ENCODE results near the gene CNKSR3.

Gene CNKSR3

GRCh38 chr6:154440422-154441043 is 70.0 kb downstream of the CNKSR3 start:
- Histone ChIP-seq H3K36me3 (ENCODE audit: insufficient read depth) (no peaks in the 10 kb centered on the region), H3K27ac (no peak overlapping the region), H3K4me3 (IDR thresholded peaks at IDR 0.05; ENCODE audit: insufficient read depth, low read depth, low read length) (no peak overlapping the region), H4K20me1 (ENCODE audit: insufficient read depth) (no peaks in the 10 kb centered on the region), H3K4me1 (ENCODE audit: low read depth, poor library complexity, severe bottlenecking) (no peaks in the 10 kb centered on the region), H2AFZ (ENCODE audit: low read depth) (no peak overlapping the region), H3K9ac (no peak overlapping the region), H3K27me3 (ENCODE audit: insufficient read depth, low read depth) (no peaks in the 10 kb centered on the region), H3K4me2 (no peak overlapping the region), H3K79me2 (ENCODE audit: insufficient read depth, low read depth) (no peaks in the 10 kb centered on the region)
- TF ChIP-seq CTCF (conservative IDR thresholded peaks at IDR 0.05; ENCODE audit: low read depth, low read length): no peak

GRCh38 chr6:154440022-154440421 is 70.5 kb downstream of the CNKSR3 start:
- Histone ChIP-seq H3K4me3 (IDR thresholded peaks at IDR 0.05; ENCODE audit: insufficient read depth, low read depth, low read length) (no peak overlapping the region), H2AFZ (ENCODE audit: low read depth) (no peak overlapping the region), H3K9ac (no peak overlapping the region), H3K4me1 (ENCODE audit: low read depth, poor library complexity, severe bottlenecking) (no peaks in the 10 kb centered on the region), H3K27ac (no peak overlapping the region), H4K20me1 (ENCODE audit: insufficient read depth) (no peaks in the 10 kb centered on the region), H3K79me2 (ENCODE audit: insufficient read depth, low read depth) (no peaks in the 10 kb centered on the region), H3K36me3 (ENCODE audit: insufficient read depth) (no peaks in the 10 kb centered on the region), H3K27me3 (ENCODE audit: insufficient read depth, low read depth) (no peaks in the 10 kb centered on the region), H3K4me2 (no peak overlapping the region)
- no peak for TF ChIP-seq CTCF (conservative IDR thresholded peaks at IDR 0.05; ENCODE audit: low read depth, low read length)

GRCh38 chr6:154438882-154439415 is 71.5 kb downstream of the CNKSR3 start:
- no peaks in the 10 kb centered on the region for H4K20me1 ChIP-seq (ENCODE audit: insufficient read depth)
- H2AFZ ChIP-seq (ENCODE audit: low read depth): no peak overlapping the region
- no peak overlapping the region for H3K27ac ChIP-seq
- no peaks in the 10 kb centered on the region for H3K79me2 ChIP-seq (ENCODE audit: insufficient read depth, low read depth)
- H3K9ac ChIP-seq: no peak overlapping the region
- no peak for TF ChIP-seq CTCF (conservative IDR thresholded peaks at IDR 0.05; ENCODE audit: low read depth, low read length)
- H3K4me2 ChIP-seq: no peak overlapping the region
- H3K36me3 ChIP-seq (ENCODE audit: insufficient read depth): no peaks in the 10 kb centered on the region
- H3K27me3 ChIP-seq (ENCODE audit: insufficient read depth, low read depth): no peaks in the 10 kb centered on the region
- H3K4me1 ChIP-seq (ENCODE audit: low read depth, poor library complexity, severe bottlenecking): no peaks in the 10 kb centered on the region
- H3K4me3 ChIP-seq (IDR thresholded peaks at IDR 0.05; ENCODE audit: insufficient read depth, low read depth, low read length): no peak overlapping the region

- no peak for TF ChIP-seq CTCF (conservative IDR thresholded peaks at IDR 0.05; ENCODE audit: low read depth, low read length)
- Histone ChIP-seq H3K36me3 (ENCODE audit: insufficient read depth) (no peaks in the 10 kb centered on the region), H3K4me1 (ENCODE audit: low read depth, poor library complexity, severe bottlenecking) (no peaks in the 10 kb centered on the region), H3K9ac (no peak overlapping the region), H2AFZ (ENCODE audit: low read depth) (no peak overlapping the region), H4K20me1 (ENCODE audit: insufficient read depth) (no peaks in the 10 kb centered on the region), H3K27ac (no peak overlapping the region), H3K27me3 (ENCODE audit: insufficient read depth, low read depth) (no peaks in the 10 kb centered on the region), H3K4me2 (no peak overlapping the region), H3K79me2 (ENCODE audit: insufficient read depth, low read depth) (no peaks in the 10 kb centered on the region), H3K4me3 (IDR thresholded peaks at IDR 0.05; ENCODE audit: insufficient read depth, low read depth, low read length) (no peak overlapping the region)
Measured at GRCh38 chr6:154435400-154435945, 75.0 kb downstream of the CNKSR3 start.

All from KMS-11 (cell line).